Right atrium auricular region (tissue), 2 donors: Measurements from ENCODE around the gene KLHL11. TPM values are rescaled to one million over a fixed set of nuclear protein-coding genes. Genes with fewer than 3 reads are reported as not detected.
A peak's percentile ranks its signal among the peaks of the same experiment; 100 is the strongest.

Experiments used
- DNase-seq: peaks from one replicate; pipeline ENCODE4 v3.0.0-alpha.2; 2019; ENCODE audit warnings: low spot score
- H3K27ac ChIP-seq, 2 donors: fragments of 200-600 bp; sonication (generic); 1 replicate in 1 of 2; 2 replicates in 1 of 2; pipeline ENCODE4 v1.5.1; 2016 to 2019
- H3K27me3 ChIP-seq, 2 donors: fragments of 200-600 bp; sonication (generic); one replicate each; pipeline versions ENCODE4 v1.5.1 to v1.6.0; 2017 to 2019
- H3K36me3 ChIP-seq: fragments of 200-600 bp; sonication (generic); one replicate; pipeline ENCODE4 v1.5.1; 2016
- H3K4me1 ChIP-seq, 2 donors: fragments of 200-600 bp; sonication (generic); one replicate each; pipeline versions ENCODE4 v1.5.1 to v1.6.0; 2017 to 2019
- H3K4me3 ChIP-seq, 2 donors: fragments of 200-600 bp; sonication (generic); 1 replicate in 1 of 2; 2 replicates in 1 of 2; pipeline ENCODE4 v1.5.1; 2017 to 2019; ENCODE audit warnings: mild to moderate bottlenecking in 1 of 2, moderate library complexity in 1 of 2
- H3K9me3 ChIP-seq, 2 donors: fragments of 200-600 bp; sonication (generic); one replicate each; pipeline ENCODE4 v1.5.1; 2019
- CTCF ChIP-seq, 2 donors: fragments of 200-600 bp; sonication (generic); IDR thresholded peaks; one replicate each; pipeline ENCODE4 v1.5.1; 2019; ENCODE audit warnings: antibody characterized with exemption in 2 of 2
- total RNA-seq, 2 donors: library from RNA; depleted of rRNA; stranded (reverse); fragments of >200 nt; gene quantifications; one replicate each; pipeline ENCODE4 v1.1.0, GENCODE V29; 2016

Gene KLHL11
- total RNA-seq, 2 donors from 2014 or later: 6.9 to 8.7 TPM

DNA sequence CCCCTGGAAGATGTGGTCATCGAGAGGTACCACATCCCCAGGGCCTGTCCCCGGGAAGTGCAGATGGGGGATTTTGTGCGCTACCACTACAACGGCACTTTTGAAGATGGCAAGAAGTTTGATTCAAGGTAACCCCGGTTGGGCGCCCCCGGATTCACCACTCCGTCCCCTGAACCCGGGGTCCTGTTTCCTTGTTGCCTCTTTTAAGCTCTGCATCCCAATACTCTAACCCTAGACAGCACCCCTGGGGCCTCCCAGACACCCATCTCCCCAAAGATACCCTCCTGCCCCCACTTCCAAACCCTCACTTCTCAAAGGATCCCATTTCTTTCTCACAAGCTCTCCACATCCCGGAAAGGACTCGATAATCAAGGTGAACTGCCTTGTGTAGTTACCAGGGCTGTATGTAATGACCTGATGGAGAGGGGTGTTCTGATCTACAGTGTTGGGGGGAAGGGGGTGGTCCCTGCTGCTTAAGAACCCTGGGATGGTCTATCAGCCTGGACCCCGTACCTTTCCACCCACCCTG lies 52.0 kb downstream of the KLHL11 start:
- H3K4me1 ChIP-seq: peaks cover 0 to 49% of the 10 kb centered on the region in 2 donors
- H3K4me3 ChIP-seq: peak overlapping the region; percentile 68 to 83
- H3K9me3 ChIP-seq: no peaks in the 10 kb centered on the region
- no peak for TF ChIP-seq CTCF (IDR thresholded peaks at IDR 0.05)
- peak overlapping the region; percentile 76 to 82 for H3K27ac ChIP-seq
- no peak for DNase-seq
- H3K36me3 ChIP-seq: no peaks in the 10 kb centered on the region
- H3K27me3 ChIP-seq: no peaks in the 10 kb centered on the region

DNA sequence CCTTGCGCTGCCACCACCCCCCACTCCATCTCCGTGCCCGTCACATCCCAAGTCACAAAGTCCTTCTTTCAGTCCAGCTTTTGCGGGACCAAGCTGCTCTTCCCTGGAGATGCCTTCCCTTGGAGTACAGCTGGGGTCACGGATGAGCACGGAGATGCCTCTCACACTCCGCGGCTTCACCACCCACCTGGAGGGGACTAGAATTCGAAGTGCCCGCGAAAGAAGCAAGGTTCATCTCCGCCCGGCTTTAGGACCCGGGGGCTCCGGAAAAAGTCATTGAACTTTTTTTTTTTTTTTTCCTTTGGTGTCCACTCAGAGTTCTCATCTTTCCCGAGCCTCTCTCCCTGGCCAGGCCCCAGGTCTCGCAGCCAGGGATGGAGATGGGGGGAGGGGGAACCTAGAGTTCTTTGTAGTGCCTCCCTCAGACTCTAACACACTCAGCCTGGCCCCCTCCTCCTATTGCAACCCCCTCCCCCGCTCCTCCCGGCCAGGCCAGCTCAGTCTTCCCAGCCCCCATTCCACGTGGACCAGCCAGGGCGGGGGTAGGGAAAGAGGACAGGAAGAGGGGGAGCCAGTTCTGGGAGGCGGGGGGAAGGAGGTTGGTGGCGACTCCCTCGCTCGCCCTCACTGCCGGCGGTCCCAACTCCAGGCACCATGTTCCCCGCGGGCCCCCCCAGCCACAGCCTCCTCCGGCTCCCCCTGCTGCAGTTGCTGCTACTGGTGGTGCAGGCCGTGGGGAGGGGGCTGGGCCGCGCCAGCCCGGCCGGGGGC lies 52.7 kb downstream of the KLHL11 start, which contains the start of gene FKBP10:
TSS of gene FKBP10 (plus strand) at position 624 of the 771 bp plus-strand sequence. CDS start at position 655, 31 bp downstream.
- TF ChIP-seq CTCF (IDR thresholded peaks at IDR 0.05): no peak
- Histone ChIP-seq H3K4me1 (peaks cover 0 to 49% of the 10 kb centered on the region in 2 donors), H3K27ac (peak within 1 kb of the TSS; percentile 76 to 82), H3K4me3 (peak within 1 kb of the TSS; percentile 68 to 83), H3K36me3 (no peaks in the 10 kb centered on the region), H3K9me3 (no peaks in the 10 kb centered on the region), H3K27me3 (no peaks in the 10 kb centered on the region)
- no peak for DNase-seq

GRCh38 chr17:41811549-41812380 lies 53.5 kb downstream of the KLHL11 start, which contains the start of gene P3H4:
TSS of gene P3H4 (minus strand) at chr17:41811949. CDS start at chr17:41811915, 34 bp downstream.
- Histone ChIP-seq H3K36me3 (peaks cover 1% of the 10 kb centered on the region), H3K4me3 (peak within 1 kb of the TSS; percentile 68 to 83), H3K27ac (peak within 1 kb of the TSS; percentile 76 to 82), H3K4me1 (peaks cover 0 to 49% of the 10 kb centered on the region in 2 donors), H3K27me3 (no peaks in the 10 kb centered on the region), H3K9me3 (no peaks in the 10 kb centered on the region)
- DNase-seq: no peak
- TF ChIP-seq CTCF (IDR thresholded peaks at IDR 0.05): peak; percentile 56 to 89

GRCh38 chr17:41810659-41811548 lies 54.3 kb downstream of the KLHL11 start:
- H3K4me1 ChIP-seq: peaks cover 0 to 49% of the 10 kb centered on the region in 2 donors
- H3K9me3 ChIP-seq: no peaks in the 10 kb centered on the region
- TF ChIP-seq CTCF (IDR thresholded peaks at IDR 0.05): no peak
- no peaks in the 10 kb centered on the region for H3K27me3 ChIP-seq
- peak overlapping the region; percentile 68 to 83 for H3K4me3 ChIP-seq
- no peak for DNase-seq
- H3K27ac ChIP-seq: peak overlapping the region; percentile 76 to 82
- peaks cover 7% of the 10 kb centered on the region for H3K36me3 ChIP-seq
